ENCODE data around the gene RAPGEF6.

RAPGEF6 gene

DNA sequence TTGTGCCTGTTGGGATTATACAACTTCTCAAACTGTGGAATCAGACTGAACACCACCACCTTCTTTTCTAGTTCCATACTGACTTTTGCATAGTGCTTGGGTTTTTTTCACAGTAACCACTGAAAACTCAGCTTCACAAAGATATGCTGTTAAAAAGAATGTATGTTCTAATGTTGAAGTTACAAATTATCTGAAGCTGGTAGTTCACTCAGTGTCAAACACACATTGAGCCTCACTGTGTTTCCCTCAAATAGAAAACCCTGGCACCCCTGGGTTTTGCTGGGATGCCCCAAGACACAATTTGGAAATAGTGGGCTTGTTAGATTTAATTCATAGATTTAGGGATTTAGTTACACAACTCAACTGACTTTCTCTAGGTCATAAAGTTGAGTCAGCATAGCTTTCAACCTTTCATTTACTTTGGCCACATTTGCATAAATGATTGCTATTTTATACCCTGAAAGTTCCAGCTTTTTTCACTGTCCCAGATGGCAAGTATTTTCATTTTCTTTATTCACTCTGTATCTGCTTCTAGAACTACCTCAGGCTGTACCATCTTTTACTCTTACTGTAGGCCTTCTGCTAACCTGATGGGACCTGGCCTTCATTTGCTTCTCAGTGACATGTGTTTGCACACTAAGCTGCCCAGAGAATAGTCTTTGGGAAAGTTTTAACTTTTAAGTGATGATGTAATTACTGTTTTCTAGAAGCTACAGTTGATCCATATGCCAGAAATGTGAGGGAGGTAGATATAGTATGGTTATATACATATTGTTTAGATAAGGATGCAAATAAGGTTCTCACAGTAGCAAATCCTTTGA, 256.1 kb downstream of the RAPGEF6 start:
- in situ Hi-C loops (cut with MboI; ENCODE audit: low sequenced_read_pairs), result loop anchor here (25.0 kb wide), 2 partner anchors 217 to 517 kb away; partner anchors contain the start of genes HINT1 and LYRM7

DNA sequence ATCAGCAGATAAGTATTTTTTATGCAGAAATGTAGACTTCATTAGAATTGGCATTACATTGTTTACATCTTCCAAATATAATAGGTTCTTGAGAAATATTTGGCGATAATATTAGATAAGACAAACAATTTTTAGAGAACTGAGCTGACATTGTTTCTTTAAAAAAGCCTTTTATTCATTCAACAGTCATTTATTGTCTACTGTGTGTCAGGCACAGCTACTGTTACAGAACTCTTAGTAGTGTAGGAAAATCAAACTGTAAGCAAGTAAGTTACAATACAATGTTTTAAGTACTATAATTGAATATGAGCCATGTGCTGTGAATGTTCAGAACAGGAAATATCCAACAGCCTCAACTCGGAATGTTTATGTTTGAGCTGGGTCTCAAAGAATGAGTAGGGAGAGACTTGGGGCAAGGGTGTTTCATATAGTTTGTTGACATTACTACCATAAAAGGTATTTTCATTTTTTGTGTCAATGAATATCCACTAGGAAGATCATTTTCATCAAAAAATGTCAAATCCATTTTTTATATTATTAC, 257.2 kb downstream of the RAPGEF6 start:
- in situ Hi-C loops (cut with MboI; ENCODE audit: low sequenced_read_pairs), result loop anchor here (25.0 kb wide), 2 partner anchors 216 to 516 kb away; partner anchors contain the start of genes HINT1 and LYRM7

DNA sequence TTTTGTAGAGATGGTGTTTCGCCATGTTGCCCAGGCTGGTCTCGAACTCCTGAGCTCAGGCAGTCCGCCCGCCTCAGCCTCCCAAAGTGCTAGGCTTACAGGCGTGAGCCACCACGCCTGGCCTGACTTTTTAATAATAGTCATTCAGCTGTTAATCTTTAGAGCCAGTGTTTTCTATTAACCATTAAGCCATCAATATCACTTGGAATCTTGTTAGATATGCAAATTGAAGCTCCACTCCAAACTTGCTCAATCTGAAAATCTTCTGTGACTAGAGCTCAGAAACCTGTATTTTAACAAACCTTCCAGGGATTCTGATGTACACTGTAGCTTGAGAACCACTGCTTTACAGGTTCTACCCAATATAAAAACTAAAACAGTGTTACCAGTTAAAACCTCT, 257.7 kb downstream of the RAPGEF6 start:
- in situ Hi-C loops (cut with MboI; ENCODE audit: low sequenced_read_pairs), result loop anchor here (25.0 kb wide), 2 partner anchors 215 to 515 kb away; partner anchors contain the start of genes HINT1 and LYRM7

DNA sequence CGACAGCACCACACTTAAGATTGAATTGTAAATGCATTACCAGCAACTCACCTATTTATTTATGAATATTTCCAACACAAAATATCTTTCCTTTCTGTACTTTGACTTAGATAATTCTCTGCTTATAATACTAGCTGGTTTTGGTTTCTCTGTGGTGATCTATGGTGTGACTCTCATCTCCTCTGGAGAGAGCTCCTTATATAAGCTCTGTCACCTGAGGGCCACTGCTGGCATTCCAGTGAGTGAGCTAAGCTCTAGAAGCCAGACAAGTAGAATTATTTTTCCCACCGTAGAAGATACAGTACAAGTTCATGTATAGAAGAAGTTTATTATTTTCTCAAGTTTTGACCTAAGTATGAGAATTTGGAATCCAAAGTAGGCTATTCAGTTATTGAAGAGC, 259.7 kb downstream of the RAPGEF6 start:
- in situ Hi-C loops (cut with MboI; ENCODE audit: low sequenced_read_pairs), result loop anchor here (25.0 kb wide), 2 partner anchors 213 to 513 kb away; partner anchors contain the start of genes HINT1 and LYRM7
